GM21786 (cell line): ENCODE results near the gene TNIK.
"Not testable (repeated sequence)": the region's sequence is repeated elsewhere in the genome, so short reads cannot be mapped to it uniquely, and the experiment has no call there.

ENCODE experiments used
- ATAC-seq: cut with Tn5 transposase; IDR thresholded peaks from one replicate; pipeline ENCODE4 v1.9.1; 2021; ENCODE audit not compliant: unreplicated experiment

TNIK gene

GRCh38 chr3:171422855-171423254 lies 37.4 kb downstream of the TNIK start:
- ATAC-seq = not testable (repeated sequence)

GRCh38 chr3:171420667-171421066 lies 39.5 kb downstream of the TNIK start:
- ATAC-seq = no peak

- ATAC-seq = no peak
Observed at GRCh38 chr3:171419457-171419856, 40.7 kb downstream of the TNIK start.

- no peak for ATAC-seq
Observed at GRCh38 chr3:171417813-171418212, 42.4 kb downstream of the TNIK start.

- ATAC-seq = no peak
Observed at GRCh38 chr3:171417137-171417536, 43.1 kb downstream of the TNIK start.

GRCh38 chr3:171416666-171417065 lies 43.5 kb downstream of the TNIK start:
- ATAC-seq = no peak

- ATAC-seq = no peak
Observed at GRCh38 chr3:171416061-171416460, 44.1 kb downstream of the TNIK start.

GRCh38 chr3:171415070-171415469 lies 45.1 kb downstream of the TNIK start:
- no peak for ATAC-seq

- ATAC-seq = no peak
Observed at GRCh38 chr3:171412473-171412872, 47.7 kb downstream of the TNIK start.

- ATAC-seq = no peak
Observed at GRCh38 chr3:171412054-171412453, 48.2 kb downstream of the TNIK start.

- no peak for ATAC-seq
Observed at GRCh38 chr3:171410186-171410585, 50.0 kb downstream of the TNIK start.

- no peak for ATAC-seq
Observed at GRCh38 chr3:171407759-171408158, 52.4 kb downstream of the TNIK start.

- no peak for ATAC-seq
Observed at GRCh38 chr3:171404376-171404967, 55.7 kb downstream of the TNIK start.

GRCh38 chr3:171402281-171402680 lies 57.9 kb downstream of the TNIK start:
- ATAC-seq = no peak

GRCh38 chr3:171401432-171401831 lies 58.8 kb downstream of the TNIK start:
- no peak for ATAC-seq

GRCh38 chr3:171399842-171400241 lies 60.4 kb downstream of the TNIK start:
- ATAC-seq = no peak

GRCh38 chr3:171398343-171398742 lies 61.9 kb downstream of the TNIK start:
- ATAC-seq = no peak

- ATAC-seq = no peak
Observed at GRCh38 chr3:171397089-171397488, 63.1 kb downstream of the TNIK start.

- ATAC-seq = no peak
Observed at GRCh38 chr3:171396048-171396447, 64.2 kb downstream of the TNIK start.

GRCh38 chr3:171393032-171393744 lies 67.0 kb downstream of the TNIK start:
- ATAC-seq = no peak

GRCh38 chr3:171391432-171391831 lies 68.8 kb downstream of the TNIK start:
- no peak for ATAC-seq

- no peak for ATAC-seq
Observed at GRCh38 chr3:171390051-171390941, 69.9 kb downstream of the TNIK start.
